ENCODE results near the gene CLBA1.
"Not testable (repeated sequence)": the region's sequence is repeated elsewhere in the genome, so short reads cannot be mapped to it uniquely, and the experiment has no call there.

The CLBA1 gene

GRCh38 chr14:105029402-105029801, 43.8 kb downstream of the CLBA1 start:
- DNase-seq (ENCODE audit: extremely low read depth, low read depth) = no peak
- no peak overlapping the region for H3K4me3 ChIP-seq (replicated peaks; ENCODE audit: low read depth, low read length)
- no peak for TF ChIP-seq CTCF (IDR thresholded peaks at IDR 0.05; ENCODE audit: low read depth, low read length, missing control alignments)

GRCh38 chr14:105030194-105030593, 44.6 kb downstream of the CLBA1 start:
- no peak overlapping the region for H3K4me3 ChIP-seq (replicated peaks; ENCODE audit: low read depth, low read length)
- no peak for DNase-seq (ENCODE audit: extremely low read depth, low read depth)
- no peak for TF ChIP-seq CTCF (IDR thresholded peaks at IDR 0.05; ENCODE audit: low read depth, low read length, missing control alignments)

DNA sequence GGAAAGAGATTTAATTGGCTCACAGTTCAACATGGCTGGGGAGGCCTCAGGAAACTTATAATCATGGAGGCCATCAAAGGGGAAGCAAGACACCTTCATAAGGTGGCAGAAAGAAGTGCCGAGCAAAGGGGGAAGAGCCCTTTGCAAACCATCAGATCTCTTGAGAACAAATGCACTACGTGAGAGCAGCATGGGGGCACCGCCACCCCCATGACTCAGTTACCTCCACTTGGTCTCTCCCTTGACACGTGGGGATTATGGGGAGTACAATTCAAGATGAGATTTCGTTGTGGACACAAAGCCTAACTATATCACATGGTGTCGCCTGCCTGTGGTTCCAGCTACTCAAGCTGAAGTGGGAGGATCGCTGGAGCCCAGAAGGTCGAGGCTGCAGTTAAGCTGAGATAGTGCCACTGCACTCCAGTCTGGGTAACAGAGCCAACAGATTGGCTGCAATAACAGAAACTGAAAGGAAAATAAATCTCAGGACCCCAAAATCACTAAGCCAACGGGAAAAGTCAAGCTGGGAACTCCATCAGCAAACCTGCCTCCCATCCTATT, 45.3 kb downstream of the CLBA1 start:
- no peak overlapping the region for H3K4me3 ChIP-seq (replicated peaks; ENCODE audit: low read depth, low read length)
- DNase-seq (ENCODE audit: extremely low read depth, low read depth) = no peak
- no peak for TF ChIP-seq CTCF (IDR thresholded peaks at IDR 0.05; ENCODE audit: low read depth, low read length, missing control alignments)

GRCh38 chr14:105032451-105032901, 46.9 kb downstream of the CLBA1 start:
- H3K4me3 ChIP-seq (replicated peaks; ENCODE audit: low read depth, low read length); DNase-seq (ENCODE audit: extremely low read depth, low read depth): not testable (repeated sequence)

DNA sequence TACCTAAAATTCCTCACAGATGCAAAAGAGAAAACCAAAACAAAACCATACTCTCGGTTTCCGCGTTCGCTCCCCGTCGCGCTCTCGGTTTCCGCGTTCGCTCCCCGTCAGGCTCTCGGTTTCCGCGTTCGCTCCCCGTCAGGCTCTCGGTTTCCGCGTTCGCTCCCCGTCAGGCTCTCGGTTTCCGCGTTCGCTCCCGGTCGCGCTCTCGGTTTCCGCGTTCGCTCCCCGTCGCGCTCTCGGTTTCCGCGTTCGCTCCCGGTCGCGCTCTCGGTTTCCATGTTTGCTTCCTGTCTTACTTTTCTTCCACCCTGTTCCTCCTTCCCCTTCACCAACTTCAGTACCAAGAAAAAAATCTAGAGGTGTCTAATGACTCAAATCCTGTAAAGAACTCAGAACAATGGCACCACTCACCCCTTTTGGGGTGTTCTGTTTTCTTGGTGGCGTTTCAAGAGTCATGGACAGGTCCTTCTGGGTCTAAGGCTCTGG, 47.9 kb downstream of the CLBA1 start:
- H3K4me3 ChIP-seq (replicated peaks; ENCODE audit: low read depth, low read length) = peak overlapping the region; percentile 38

GRCh38 chr14:105034315-105035039, 48.9 kb downstream of the CLBA1 start:
- no peak for DNase-seq (ENCODE audit: extremely low read depth, low read depth)
- H3K4me3 ChIP-seq (replicated peaks; ENCODE audit: low read depth, low read length) = no peak overlapping the region
- TF ChIP-seq CTCF (IDR thresholded peaks at IDR 0.05; ENCODE audit: low read depth, low read length, missing control alignments) = no peak

More for the DNA sequence above, 47.9 kb downstream of the CLBA1 start:
- not testable (repeated sequence) for DNase-seq (ENCODE audit: extremely low read depth, low read depth)

GRCh38 chr14:105035616-105036015, 50.0 kb downstream of the CLBA1 start:
- DNase-seq (ENCODE audit: extremely low read depth, low read depth); H3K4me3 ChIP-seq (replicated peaks; ENCODE audit: low read depth, low read length): not testable (repeated sequence)

DNA sequence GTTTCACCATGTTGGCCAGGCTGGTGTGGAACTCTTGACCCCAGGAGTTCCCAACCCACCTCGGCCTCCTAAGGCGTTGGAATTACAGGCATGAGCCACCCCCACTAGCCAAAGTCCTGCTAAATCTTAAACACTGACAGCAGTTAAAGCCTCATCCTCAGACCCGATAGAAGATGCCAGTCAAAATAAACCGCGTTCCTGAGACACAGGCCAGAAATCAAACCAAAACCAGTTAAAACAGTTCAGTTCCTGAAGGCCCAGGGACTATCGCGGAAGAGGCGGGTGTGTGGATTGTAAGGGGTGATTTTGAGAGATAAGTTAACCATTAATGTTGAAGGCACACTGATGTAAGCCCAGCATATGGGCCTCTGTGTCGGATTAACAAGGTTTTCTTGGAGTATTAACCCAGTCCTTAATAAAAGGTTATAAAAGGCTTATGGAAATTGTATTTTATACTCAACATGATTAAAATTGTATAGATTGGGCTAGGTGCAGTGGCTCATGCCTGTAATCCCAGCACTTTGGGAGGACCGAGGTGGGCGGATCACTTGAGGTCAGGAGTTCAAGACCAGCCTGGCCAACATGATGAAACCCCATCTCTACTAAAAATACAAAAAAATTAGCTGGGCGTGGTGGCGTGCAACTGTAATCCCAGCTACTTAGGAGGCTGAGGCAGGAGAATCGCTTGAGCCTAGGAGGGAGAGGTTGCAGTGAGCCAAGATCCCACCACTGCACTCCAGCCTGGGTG, 54.0 kb downstream of the CLBA1 start:
- DNase-seq (ENCODE audit: extremely low read depth, low read depth) = no peak
- no peak overlapping the region for H3K4me3 ChIP-seq (replicated peaks; ENCODE audit: low read depth, low read length)
- no peak for TF ChIP-seq CTCF (IDR thresholded peaks at IDR 0.05; ENCODE audit: low read depth, low read length, missing control alignments)

Data from HFF-Myc (cell line).